Large intestine (tissue), 3 donors: Measurements from ENCODE around the gene ADPRHL1. TPM values are rescaled to one million over a fixed set of nuclear protein-coding genes. Genes with fewer than 3 reads are reported as not detected.

Source experiments
- DNase-seq, 2 donors: peaks; one replicate each; pipeline versions ENCODE4 v3.0.0 to v3.0.0-alpha.2; 2013
- H3K27ac ChIP-seq: one replicate; pipeline ENCODE4 v1.5.1; 2013; ENCODE audit warnings: low read length
- H3K27me3 ChIP-seq: 2 replicates; pipeline ENCODE4 v1.6.1; 2013; ENCODE audit warnings: low read length; ENCODE audit not compliant: control insufficient read depth, insufficient read depth
- H3K36me3 ChIP-seq: 2 replicates; pipeline ENCODE4 v1.6.1; 2013; ENCODE audit warnings: low read length; ENCODE audit not compliant: control insufficient read depth, insufficient read depth
- H3K4me1 ChIP-seq: one replicate; pipeline ENCODE4 v1.6.1; 2013; ENCODE audit warnings: low read length; ENCODE audit not compliant: control insufficient read depth, insufficient read depth
- H3K4me3 ChIP-seq: one replicate; pipeline ENCODE4 v1.5.1; 2013; ENCODE audit warnings: low read length
- H3K9me3 ChIP-seq: one replicate; pipeline ENCODE4 v1.6.1; 2013; ENCODE audit warnings: mild to moderate bottlenecking, low read depth, low read length, moderate library complexity; ENCODE audit not compliant: control insufficient read depth
- WGBS: methylation state at CpG from one replicate; pipeline ENCODE4 v1.1.5; 2013; ENCODE audit warnings: low lambda C conversion rate; ENCODE audit not compliant: insufficient coverage; 5-methylcytosine and 5-hydroxymethylcytosine counted together
- polyA plus RNA-seq: library from polyadenylated mRNA; unstranded; fragments of 120-200 nt; gene quantifications from one replicate; pipeline ENCODE4 v1.2.1, GENCODE V29; 2013

ADPRHL1 gene
- polyA plus RNA-seq, 1 donor, result 2.8 TPM

GRCh38 chr13:113417008-113417751 lies 36.1 kb downstream of the ADPRHL1 start:
- 57% methylated on average over 1 of the region's 28 CpGs for WGBS
- no peak for DNase-seq
- Histone ChIP-seq H3K4me3 (no peak overlapping the region), H3K27me3 (peaks cover 16% of the 10 kb centered on the region), H3K9me3 (peaks cover 6% of the 10 kb centered on the region), H3K36me3 (no peaks in the 10 kb centered on the region), H3K4me1 (peaks cover 2% of the 10 kb centered on the region), H3K27ac (no peak overlapping the region)

GRCh38 chr13:113415825-113416224 lies 37.5 kb downstream of the ADPRHL1 start:
- Histone ChIP-seq H3K4me3 (no peak overlapping the region), H3K4me1 (peaks cover 1% of the 10 kb centered on the region), H3K27me3 (peaks cover 16% of the 10 kb centered on the region), H3K9me3 (peaks cover 6% of the 10 kb centered on the region), H3K27ac (no peak overlapping the region), H3K36me3 (no peaks in the 10 kb centered on the region)
- 80% methylated on average over 2 of the region's 8 CpGs for WGBS
- DNase-seq, result no peak

- Histone ChIP-seq H3K27me3 (peaks cover 16% of the 10 kb centered on the region), H3K4me3 (no peak overlapping the region), H3K27ac (no peak overlapping the region), H3K9me3 (peaks cover 6% of the 10 kb centered on the region), H3K4me1 (peaks cover 3% of the 10 kb centered on the region), H3K36me3 (no peaks in the 10 kb centered on the region)
- no peak for DNase-seq
- WGBS, result no CpG with 5 or more reads among the region's 15 CpGs
Measured at GRCh38 chr13:113415032-113415431, 38.3 kb downstream of the ADPRHL1 start.

DNA sequence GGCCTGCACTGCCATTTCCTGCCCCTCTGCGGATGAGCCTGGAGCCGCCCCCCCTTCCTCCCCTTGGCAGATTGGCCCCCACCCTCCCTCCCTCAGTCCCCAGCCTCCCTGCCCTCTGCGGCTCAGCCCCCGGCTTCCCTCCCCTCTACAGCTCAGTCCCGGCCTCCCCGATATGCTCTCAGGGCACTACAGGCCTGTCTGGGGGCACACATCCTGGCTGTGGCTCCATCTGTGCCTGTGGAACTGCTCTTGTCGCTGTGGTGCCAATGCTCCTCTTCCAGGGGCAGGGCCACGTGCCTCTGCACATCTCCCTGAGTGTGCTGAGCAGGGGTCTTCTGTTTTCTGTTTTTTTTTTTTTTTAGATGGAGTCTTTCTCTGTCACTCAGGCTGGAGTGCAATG lies 39.0 kb downstream of the ADPRHL1 start:
- no peak for DNase-seq
- no CpG with 5 or more reads among the region's 8 CpGs for WGBS
- Histone ChIP-seq H3K4me1 (peaks cover 3% of the 10 kb centered on the region), H3K27me3 (peaks cover 16% of the 10 kb centered on the region), H3K9me3 (peaks cover 6% of the 10 kb centered on the region), H3K27ac (no peak overlapping the region), H3K36me3 (no peaks in the 10 kb centered on the region), H3K4me3 (no peak overlapping the region)

DNA sequence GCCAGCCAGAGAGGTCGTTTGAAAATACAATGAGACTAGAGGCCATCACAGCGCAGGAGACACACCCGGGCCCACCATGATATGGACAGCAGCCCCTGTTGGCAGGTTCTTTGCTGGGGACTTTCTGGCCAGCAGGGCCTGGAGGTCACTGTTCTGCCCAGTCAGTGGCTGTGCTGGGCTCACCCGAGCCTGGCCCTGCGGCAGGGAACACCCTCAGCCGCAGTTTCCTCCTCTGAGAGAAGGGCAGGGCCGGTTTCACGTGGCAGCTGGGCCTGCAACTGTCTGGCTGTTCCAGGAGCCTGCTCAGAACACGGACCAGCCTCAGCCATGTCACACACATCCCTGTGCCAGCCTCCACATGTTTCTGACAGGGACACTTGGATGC lies 39.4 kb downstream of the ADPRHL1 start:
- no CpG with 5 or more reads among the region's 9 CpGs for WGBS
- peaks cover 6% of the 10 kb centered on the region for H3K9me3 ChIP-seq

GRCh38 chr13:113413178-113413897 lies 40.0 kb downstream of the ADPRHL1 start:
- no peak for DNase-seq
- no peak overlapping the region for H3K27ac ChIP-seq
- peaks cover 14% of the 10 kb centered on the region for H3K27me3 ChIP-seq
- no peak overlapping the region for H3K4me3 ChIP-seq
- no peaks in the 10 kb centered on the region for H3K36me3 ChIP-seq
- WGBS, result 100% methylated on average over 2 of the region's 32 CpGs
- H3K9me3 ChIP-seq, result peaks cover 6% of the 10 kb centered on the region
- peaks cover 3% of the 10 kb centered on the region for H3K4me1 ChIP-seq

More for the DNA sequence above, 39.4 kb downstream of the ADPRHL1 start:
- no peaks in the 10 kb centered on the region for H3K36me3 ChIP-seq
- H3K27me3 ChIP-seq, result peaks cover 16% of the 10 kb centered on the region
- no peak overlapping the region for H3K4me3 ChIP-seq
- no peak for DNase-seq
- peaks cover 3% of the 10 kb centered on the region for H3K4me1 ChIP-seq
- H3K27ac ChIP-seq, result no peak overlapping the region

DNA sequence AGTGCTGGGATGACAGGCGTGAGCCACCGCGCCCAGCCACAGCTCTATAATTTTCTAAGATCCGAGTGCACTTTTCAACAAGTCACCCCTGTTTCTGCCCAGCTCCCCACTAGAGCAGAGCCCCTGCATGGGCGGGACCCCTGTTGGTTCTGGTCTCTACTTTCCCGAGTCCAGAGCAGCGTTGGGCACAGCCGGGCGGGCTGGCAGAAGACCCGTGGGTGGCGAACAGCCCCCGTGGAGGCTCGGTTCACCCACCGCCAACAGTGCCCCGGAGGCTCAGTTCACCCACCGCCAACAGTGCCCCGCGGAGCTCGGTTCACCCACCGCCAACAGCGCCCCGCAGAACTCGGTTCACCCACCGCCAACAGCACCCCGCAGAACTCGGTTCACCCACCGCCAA lies 40.8 kb downstream of the ADPRHL1 start:
- Histone ChIP-seq H3K27me3 (peaks cover 7% of the 10 kb centered on the region), H3K27ac (no peak overlapping the region), H3K4me1 (peaks cover 3% of the 10 kb centered on the region), H3K9me3 (peaks cover 6% of the 10 kb centered on the region), H3K36me3 (no peaks in the 10 kb centered on the region), H3K4me3 (no peak overlapping the region)
- no CpG with 5 or more reads among the region's 27 CpGs for WGBS
- DNase-seq, result no peak

DNA sequence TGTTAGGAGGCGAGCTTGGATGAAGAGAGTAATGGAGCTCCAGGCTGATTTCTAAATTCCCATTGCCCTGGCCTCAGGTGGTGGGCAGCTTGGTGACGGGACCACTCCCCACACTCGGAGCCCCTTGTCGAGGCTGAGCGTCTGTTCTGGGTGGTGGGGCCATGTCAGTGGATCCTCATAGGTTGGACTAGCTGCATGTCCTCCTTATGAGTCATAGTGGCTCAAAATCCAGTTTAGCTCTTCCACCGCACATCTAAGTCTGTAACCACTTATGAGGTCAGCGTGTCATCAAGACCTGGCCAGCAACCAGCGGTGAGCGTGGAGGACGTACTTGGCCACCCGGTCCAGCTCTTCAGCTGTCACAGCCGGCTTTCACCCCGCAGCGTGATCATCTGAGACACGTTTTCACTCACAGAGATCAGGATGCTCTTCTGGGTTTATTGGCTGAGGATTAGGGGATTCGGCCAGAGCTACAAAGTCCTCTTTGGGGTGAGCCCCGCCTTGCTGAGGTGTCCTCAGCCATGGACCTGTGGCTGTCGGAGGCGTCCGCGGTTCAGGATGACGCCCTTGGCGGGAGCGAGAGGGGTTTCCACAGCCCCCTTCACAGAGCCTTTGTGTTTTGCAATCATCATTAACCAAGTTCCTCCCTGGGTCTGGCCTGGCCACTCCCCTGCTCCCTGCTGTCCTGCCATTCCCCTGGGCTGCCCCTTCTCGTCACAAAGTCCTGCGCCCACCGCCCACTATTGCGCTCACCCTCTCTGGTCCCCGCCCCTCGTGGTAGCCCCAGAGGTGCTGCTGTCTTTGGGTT lies 41.9 kb downstream of the ADPRHL1 start:
- Histone ChIP-seq H3K9me3 (peaks cover 6% of the 10 kb centered on the region), H3K4me1 (peaks cover 3% of the 10 kb centered on the region), H3K27me3 (no peaks in the 10 kb centered on the region), H3K27ac (no peak overlapping the region), H3K36me3 (no peaks in the 10 kb centered on the region), H3K4me3 (no peak overlapping the region)
- DNase-seq, result peak in 1 of 2 donors; percentile 37
- no CpG with 5 or more reads among the region's 30 CpGs for WGBS

DNA sequence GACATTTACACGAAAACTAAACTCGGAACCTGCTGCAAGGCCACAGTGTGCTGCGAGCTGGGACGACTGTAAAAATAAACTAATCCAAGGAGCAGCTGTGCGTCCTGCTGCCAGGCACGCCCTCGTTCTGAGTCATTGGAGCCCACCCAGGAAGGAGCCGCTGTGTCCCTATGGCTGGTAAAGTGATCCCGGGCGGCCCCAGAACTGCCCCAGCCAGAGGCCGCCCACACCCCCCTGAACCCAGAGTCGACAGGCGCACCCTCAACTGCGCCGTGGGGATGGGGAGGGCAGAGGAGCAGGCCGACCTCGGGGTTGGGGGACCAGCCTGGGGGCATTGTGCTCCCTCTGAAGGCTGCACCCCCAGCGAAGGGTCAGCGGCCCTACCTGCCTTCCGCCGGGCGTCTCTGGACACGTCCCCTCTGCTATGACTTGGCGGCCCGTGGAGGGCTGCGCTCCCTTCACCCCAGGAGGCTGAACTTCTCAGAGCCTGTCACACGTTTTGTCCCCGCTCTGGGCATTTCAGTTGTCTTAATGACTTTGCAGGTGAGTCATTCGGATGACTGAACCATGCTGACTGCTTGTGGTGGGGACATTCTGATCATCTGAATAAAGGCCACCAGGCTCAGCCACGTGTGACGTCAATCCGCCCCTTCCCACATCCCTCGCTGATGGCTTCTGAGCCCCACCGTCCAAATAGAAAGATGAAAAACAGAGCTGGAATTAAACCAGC lies 42.7 kb downstream of the ADPRHL1 start:
- Histone ChIP-seq H3K36me3 (no peaks in the 10 kb centered on the region), H3K9me3 (peaks cover 6% of the 10 kb centered on the region), H3K4me1 (peaks cover 3% of the 10 kb centered on the region), H3K27me3 (no peaks in the 10 kb centered on the region), H3K27ac (no peak overlapping the region), H3K4me3 (no peak overlapping the region)
- no CpG with 5 or more reads among the region's 34 CpGs for WGBS
- no peak for DNase-seq

DNA sequence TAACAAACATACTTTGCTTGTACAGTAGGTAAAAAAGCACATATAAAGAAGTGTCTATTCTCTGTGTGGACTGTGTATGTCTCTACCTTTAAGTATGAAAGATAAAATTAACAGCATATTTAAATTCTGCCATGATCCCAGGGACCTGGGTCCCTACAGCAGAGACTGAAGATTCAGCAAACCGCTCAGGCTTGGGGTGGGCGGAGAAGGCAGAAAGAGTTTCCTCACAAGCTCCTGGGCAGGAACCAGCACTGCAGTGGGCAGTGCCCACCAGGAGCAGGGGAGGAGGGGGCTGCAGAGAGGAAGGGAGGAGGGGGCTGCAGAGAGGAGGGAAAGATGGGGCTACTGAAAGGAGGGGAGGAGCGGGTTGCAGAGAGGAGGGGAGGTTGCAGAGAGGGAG lies 44.7 kb downstream of the ADPRHL1 start:
- no peak overlapping the region for H3K27ac ChIP-seq
- no CpG with 5 or more reads among the region's 3 CpGs for WGBS
- H3K9me3 ChIP-seq, result peaks cover 6% of the 10 kb centered on the region
- H3K4me1 ChIP-seq, result peaks cover 3% of the 10 kb centered on the region
- DNase-seq, result no peak
- no peak overlapping the region for H3K4me3 ChIP-seq
- no peaks in the 10 kb centered on the region for H3K27me3 ChIP-seq
- no peaks in the 10 kb centered on the region for H3K36me3 ChIP-seq
